HepG2 (cell line): ENCODE measurements around the gene B4GALT5. TPM values are rescaled to one million over a fixed set of nuclear protein-coding genes. Genes with fewer than 3 reads are reported as not detected.

ENCODE experiments used
- CERS6 ChIP-seq: sonication (generic); formaldehyde crosslinking; IDR thresholded peaks from 2 replicates; pipeline ENCODE4 v1.5.0; 2020; ENCODE audit warnings: missing genetic modification reagents
- FOXO1 ChIP-seq: sonication (generic); formaldehyde crosslinking; IDR thresholded peaks from 2 replicates; pipeline ENCODE4 v1.4.0; 2020; ENCODE audit warnings: missing genetic modification reagents
- GZF1 ChIP-seq: sonication (generic); formaldehyde crosslinking; IDR thresholded peaks from 2 replicates; pipeline ENCODE4 v1.5.1; 2020; ENCODE audit warnings: mild to moderate bottlenecking, missing genetic modification reagents
- JUND ChIP-seq: sonication (generic); formaldehyde crosslinking; IDR thresholded peaks from 2 replicates; pipeline ENCODE4 v1.8.0; 2022; ENCODE audit warnings: mild to moderate bottlenecking, missing genetic modification reagents
- KLF12 ChIP-seq: sonication (generic); formaldehyde crosslinking; IDR thresholded peaks from 2 replicates; pipeline ENCODE4 v1.4.0; 2020; ENCODE audit warnings: missing genetic modification reagents, borderline replicate concordance
- SIN3A ChIP-seq: IDR thresholded peaks from 2 replicates; pipeline ENCODE4 v1.6.1; 2011; ENCODE audit warnings: low read depth, mild to moderate bottlenecking, control low read depth, low read length, borderline replicate concordance
- SKIL ChIP-seq: sonication (generic); formaldehyde crosslinking; IDR thresholded peaks from 2 replicates; pipeline ENCODE4 v1.8.0; 2022; ENCODE audit warnings: missing genetic modification reagents, mild to moderate bottlenecking, moderate library complexity, borderline replicate concordance
- TOPORS ChIP-seq: sonication (generic); formaldehyde crosslinking; IDR thresholded peaks from 2 replicates; pipeline ENCODE4 v1.8.0; 2023; ENCODE audit warnings: mild to moderate bottlenecking, missing genetic modification reagents
- ZNF230 ChIP-seq: sonication (generic); formaldehyde crosslinking; IDR thresholded peaks from 2 replicates; pipeline ENCODE4 v1.4.0; 2020; ENCODE audit warnings: mild to moderate bottlenecking, missing genetic modification reagents
- ZNF512B ChIP-seq: sonication (generic); formaldehyde crosslinking; IDR thresholded peaks from 2 replicates; pipeline ENCODE4 v1.5.1; 2020; ENCODE audit warnings: missing genetic modification reagents, mild to moderate bottlenecking, borderline replicate concordance
- ZNF646 ChIP-seq: sonication (generic); formaldehyde crosslinking; IDR thresholded peaks from 2 replicates; pipeline ENCODE4 v1.9.0; 2021; ENCODE audit warnings: mild to moderate bottlenecking, missing genetic modification reagents
- polyA plus RNA-seq, 8 experiments: library from polyadenylated mRNA; depleted of rRNA in 3 of 8; stranded (reverse) in 7 of 8; unstranded in 1 of 8; fragments of >200 nt; fragmentation: Illumina TruSeq in 4 of 8; extraction: Trizol in 4 of 8; gene quantifications; 2 replicates each; pipeline versions ENCODE4 v1.2.1 to v1.2.3, GENCODE V29; 2011 to 2016; ENCODE audit warnings: low read depth in 4 of 8, missing spikeins in 1 of 8, mixed read lengths in 1 of 8; ENCODE audit not compliant: insufficient read depth in 1 of 8
- total RNA-seq, 5 experiments: library from RNA; depleted of rRNA; stranded (reverse); fragments of >200 nt; fragmentation: Illumina TruSeq; extraction: Trizol; gene quantifications; 2 replicates each; pipeline ENCODE4 v1.2.3, GENCODE V29; 2016; ENCODE audit warnings: low read depth in 1 of 5

Gene B4GALT5
- total and polyA plus RNA-seq, 2 of the 13 experiments (the other 11 are each of a cell fraction or from before 2014, with no cell fraction given), result 27.3 to 30.9 TPM

GRCh38 chr20:49608752-49609670, 104.7 kb downstream of the B4GALT5 start (continued):
- TF ChIP-seq SKIL (CRISPR knock-in tag) (no peak), FOXO1 (CRISPR knock-in tag) (0 out of 2 replicates have a peak, but pooled peaks have one; percentile 27), TOPORS (CRISPR knock-in tag) (no peak), JUND (CRISPR knock-in tag) (no peak), ZNF512B (CRISPR knock-in tag) (peak; percentile 60; the same call in 1 of the 2 replicates), GZF1 (CRISPR knock-in tag) (no peak), KLF12 (CRISPR knock-in tag) (no peak), CERS6 (CRISPR knock-in tag) (no peak), ZNF646 (no peak), SIN3A (no peak), ZNF230 (CRISPR knock-in tag) (no peak)
